Posterior vena cava (tissue), 2 donors: ENCODE measurements around the gene FBXL7. TPM values are rescaled to one million over a fixed set of nuclear protein-coding genes. Genes with fewer than 3 reads are reported as not detected.

Experiments
- DNase-seq: peaks from one replicate; pipeline ENCODE4 v3.0.0-alpha.2; 2020; ENCODE audit warnings: low spot score
- intact Hi-C, 2 donors: fragments of 100-400 bp; cut with DNase I; formaldehyde crosslinking; loops; one replicate each; pipeline versions ENCODE4 v1.14.1 to v1.14.2; 2022 to 2023
- total RNA-seq, 2 donors: library from RNA; stranded (reverse); fragmentation: NEBNext Ultra II Directional; extraction: Animal tissue kit (Norgen Biotek cat#: 25700); gene quantifications; one replicate each; pipeline ENCODE4 v1.2.1, GENCODE V29; 2021
- donor health status: DM: yes; HTN: yes; CAD: no.
- donor health status: DM: yes; HTN: yes; CAD: no.

Gene FBXL7
- total RNA-seq, 2 donors from 2014 or later: 22.1 to 29.9 TPM

GRCh38 chr5:15938186-15938585, 438.2 kb downstream of the FBXL7 start:
- DNase-seq: no peak
- intact Hi-C loops: no loop called here

DNA sequence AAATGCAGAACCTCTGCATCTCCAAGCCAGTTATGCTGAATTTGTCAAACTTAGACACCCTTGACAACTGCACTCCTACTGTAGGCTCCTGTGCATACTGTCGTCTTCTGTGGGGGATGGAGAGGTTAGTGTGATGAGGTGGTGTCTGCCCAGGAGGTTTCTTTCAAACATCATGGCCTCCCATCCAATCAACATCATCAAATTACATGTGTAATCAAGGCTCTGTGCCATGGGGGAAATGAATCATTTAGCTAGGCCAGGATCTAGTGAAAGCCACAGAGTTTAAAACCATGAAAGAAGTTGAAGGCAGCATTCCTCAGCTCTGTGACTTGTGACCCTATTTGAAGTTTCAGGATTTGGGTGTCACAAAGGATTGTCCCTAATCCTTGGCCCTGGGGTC, 439.0 kb downstream of the FBXL7 start:
- intact Hi-C loops: no loop called here
- no peak for DNase-seq

DNA sequence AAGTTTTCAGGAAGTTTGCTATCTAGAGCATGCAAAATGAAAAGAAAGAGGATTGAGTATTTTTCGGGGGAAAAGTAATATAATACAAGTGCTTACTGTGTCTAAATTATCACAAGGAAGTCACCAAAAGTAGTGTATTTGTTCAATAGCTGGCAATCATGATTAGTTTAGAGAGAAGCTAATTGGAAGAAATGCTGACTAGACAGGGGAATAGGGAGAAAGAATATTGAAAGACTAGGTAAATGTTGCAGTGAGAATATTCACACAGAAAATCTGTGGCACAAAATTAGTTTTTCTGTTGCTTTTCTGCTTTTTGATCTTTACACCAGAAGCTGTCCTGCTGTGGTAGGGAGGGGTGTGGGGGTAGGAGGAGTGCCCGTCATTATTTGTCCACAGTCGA, 440.9 kb downstream of the FBXL7 start:
- DNase-seq: no peak
- intact Hi-C loops: no loop called here

DNA sequence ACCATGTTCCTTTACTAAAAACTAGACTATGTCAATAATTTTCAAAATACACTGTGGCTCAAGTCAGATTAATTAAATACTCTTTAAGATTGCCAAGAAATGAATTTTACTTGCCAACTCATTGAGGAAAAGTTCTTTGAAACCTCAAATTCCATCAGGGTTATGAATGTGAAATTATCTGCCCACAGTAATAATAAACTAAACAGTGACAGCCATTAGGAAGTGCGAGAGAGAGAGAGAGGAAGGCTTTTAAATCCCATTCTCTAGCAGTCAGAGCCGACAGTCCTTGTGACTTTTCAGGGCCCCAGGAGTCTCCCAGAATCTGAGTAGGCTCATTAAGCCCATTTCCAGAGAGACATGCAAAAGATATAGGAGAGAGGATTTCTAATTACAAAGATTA, 443.5 kb downstream of the FBXL7 start:
- intact Hi-C loops: no loop called here

DNA sequence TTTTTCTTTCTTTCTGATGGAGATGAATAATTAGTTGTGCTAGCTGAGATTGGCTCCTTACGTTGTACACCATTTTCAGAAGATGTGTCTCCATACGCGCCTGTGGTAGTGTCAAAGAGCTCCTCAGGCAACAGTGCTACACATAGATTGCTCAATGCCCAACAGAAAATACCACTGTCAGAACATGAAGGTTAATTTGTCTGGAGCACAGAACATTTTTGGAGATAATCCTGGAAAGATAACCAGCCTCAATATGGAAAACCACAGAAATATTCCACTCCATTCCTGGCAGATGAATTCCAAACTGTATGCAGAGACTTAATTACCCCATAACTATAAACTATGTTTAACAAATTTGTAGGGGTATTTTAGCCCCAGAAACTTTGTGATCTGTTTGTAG, 446.0 kb downstream of the FBXL7 start:
- no peak for DNase-seq
- intact Hi-C loops: no loop called here

More for the DNA sequence above, 443.5 kb downstream of the FBXL7 start:
- no peak for DNase-seq

DNA sequence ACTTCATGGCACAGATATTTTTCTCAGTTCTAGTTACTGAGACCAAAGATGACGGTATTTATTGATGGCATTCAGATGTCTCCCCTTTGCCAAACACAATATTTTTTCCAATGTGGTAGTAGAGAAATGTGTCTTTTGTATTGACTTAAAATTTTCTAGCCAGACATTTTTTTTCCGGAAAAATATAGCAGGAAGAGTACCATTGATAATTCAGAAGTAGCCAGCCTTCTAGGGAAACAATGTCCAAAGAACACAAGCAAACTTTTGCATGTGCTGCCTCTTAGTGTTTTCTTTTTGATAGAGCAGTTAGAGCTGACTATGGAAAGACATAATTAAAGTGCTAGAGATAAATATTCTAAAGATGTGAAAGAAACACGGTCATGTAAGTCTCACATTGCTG, 448.2 kb downstream of the FBXL7 start:
- intact Hi-C loops: no loop called here
- no peak for DNase-seq

DNA sequence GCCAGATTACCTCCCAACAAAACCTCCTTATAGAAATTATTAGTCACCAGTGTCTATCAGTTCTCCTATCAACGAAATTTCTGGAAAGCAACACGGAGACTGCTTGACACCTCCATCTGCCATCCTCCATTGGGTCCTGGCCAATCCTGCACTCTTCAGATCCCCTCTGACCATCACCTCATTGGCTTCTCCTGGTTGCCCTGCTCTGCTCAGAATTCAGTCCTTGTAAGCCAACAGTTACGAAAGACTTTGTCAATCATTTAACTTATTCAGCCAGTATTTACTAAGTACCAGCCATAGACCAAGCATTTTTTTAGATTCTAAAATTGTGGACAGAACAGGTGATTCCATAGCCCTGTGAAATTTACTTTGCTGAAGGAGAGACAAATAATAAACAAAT, 451.1 kb downstream of the FBXL7 start:
- intact Hi-C loops: no loop called here
- no peak for DNase-seq

GRCh38 chr5:15951550-15951949, 451.6 kb downstream of the FBXL7 start:
- intact Hi-C loops: no loop called here

DNA sequence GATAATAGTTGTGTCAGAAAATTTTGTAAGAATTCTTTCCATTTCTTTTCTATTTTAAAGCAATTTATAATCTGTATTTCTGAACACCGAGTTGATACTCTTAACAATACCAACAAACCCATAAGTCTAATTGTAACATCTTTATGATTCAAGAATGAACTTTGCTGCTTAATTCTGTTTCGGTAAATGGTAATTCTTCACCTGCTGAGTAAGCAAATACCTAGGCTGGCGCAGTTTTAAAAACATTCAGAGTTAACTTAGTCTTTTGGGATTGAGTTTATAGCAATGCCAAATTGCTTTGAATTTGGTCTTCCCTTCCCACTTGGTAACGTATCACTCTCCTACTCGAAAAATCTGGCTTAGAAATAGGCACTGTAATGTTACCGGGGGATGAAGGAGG, 456.6 kb downstream of the FBXL7 start:
- no peak for DNase-seq
- intact Hi-C loops: no loop called here

More at GRCh38 chr5:15951550-15951949, 451.6 kb downstream of the FBXL7 start:
- no peak for DNase-seq

GRCh38 chr5:15957124-15957523, 457.1 kb downstream of the FBXL7 start:
- no peak for DNase-seq
- intact Hi-C loops: no loop called here

DNA sequence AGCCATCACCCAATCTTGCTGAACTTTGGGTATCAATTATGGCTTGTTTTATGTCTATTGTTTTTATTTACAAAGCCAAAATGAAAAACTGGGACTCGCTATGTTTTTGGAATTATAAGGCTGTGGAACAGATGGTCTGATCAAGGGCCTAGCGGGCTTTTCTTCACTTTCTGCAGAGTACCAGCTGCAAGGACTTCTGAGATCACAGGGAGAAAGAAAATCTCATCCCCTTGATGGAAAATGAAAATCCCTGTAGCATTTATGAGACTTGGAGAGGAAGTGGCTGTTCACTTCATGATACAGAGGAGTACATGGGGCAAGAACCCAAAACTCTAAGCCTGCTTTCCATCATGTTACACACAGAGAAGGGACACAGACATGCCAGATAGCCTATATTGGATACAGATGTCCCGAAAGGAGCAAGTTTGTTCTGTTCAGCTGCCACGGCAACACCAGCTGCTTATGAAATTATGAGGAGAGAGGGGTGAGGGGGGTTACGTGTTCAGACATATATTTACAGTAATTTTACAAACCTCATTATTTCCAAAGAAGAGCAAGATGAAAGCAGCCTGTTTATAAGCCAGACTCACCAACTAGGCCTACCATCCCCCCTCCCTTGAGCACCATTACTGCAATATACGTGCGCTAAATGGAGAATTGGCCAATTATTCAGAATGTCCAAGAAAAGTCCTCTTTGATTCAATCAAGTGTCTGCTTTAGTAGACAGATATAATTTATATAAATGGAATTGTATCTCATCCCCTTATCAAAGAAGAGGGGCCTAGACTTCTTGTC, 459.6 kb downstream of the FBXL7 start:
- DNase-seq: no peak

GRCh38 chr5:15966066-15966640, 466.2 kb downstream of the FBXL7 start:
- DNase-seq: no peak
- intact Hi-C loops: no loop called here

More for the DNA sequence above, 459.6 kb downstream of the FBXL7 start:
- intact Hi-C loops: no loop called here

- DNase-seq: no peak
- intact Hi-C loops: no loop called here
These were observed 466.7 kb downstream of the FBXL7 start for GRCh38 chr5:15966651-15967050.

- no peak for DNase-seq
- intact Hi-C loops: no loop called here
These were observed 469.0 kb downstream of the FBXL7 start for GRCh38 chr5:15968993-15969392.

- intact Hi-C loops: no loop called here
- no peak for DNase-seq
These were observed 477.9 kb downstream of the FBXL7 start for GRCh38 chr5:15977851-15978250.

DNA sequence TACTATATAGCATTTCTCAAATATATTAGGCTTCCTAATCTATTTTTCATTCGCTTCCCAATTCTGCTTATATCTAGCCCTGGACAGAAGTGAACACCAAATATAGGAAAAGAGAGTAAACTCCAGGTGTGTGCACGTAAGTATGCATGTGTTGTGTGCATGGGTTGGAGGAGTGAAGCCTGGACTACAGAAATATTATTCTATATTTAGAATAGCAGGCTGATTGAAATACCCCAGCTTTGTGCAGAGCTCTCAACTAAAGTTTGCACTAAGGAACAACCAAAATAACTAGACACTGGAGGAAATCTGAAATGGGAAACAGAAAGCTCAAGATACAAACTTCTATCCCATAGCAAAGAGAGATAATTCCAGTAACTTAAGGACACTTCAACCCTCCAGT, 480.9 kb downstream of the FBXL7 start:
- DNase-seq: no peak
- intact Hi-C loops: no loop called here

DNA sequence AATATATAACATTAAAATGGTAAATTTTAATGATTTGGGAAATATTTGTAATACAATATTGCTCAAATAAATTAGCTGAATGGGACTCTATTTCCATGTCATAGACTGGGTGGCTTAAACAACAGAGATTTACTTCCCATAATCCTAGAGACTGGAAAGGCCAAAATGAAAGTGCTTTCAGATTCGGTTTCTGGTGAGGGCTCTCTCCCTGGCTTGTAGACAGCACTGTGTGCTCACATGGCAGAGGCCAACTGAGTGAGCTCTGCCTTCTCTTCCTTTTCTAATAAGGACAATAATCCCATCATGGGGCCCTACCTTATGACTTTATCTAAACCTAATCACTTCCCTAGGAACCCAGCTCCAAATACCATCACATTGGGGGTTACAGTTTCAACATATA, 483.4 kb downstream of the FBXL7 start:
- DNase-seq: no peak
- intact Hi-C loops: no loop called here
